Calu3 (cell line): Measurements from ENCODE around the gene SKIC8. TPM values are rescaled to one million over a fixed set of nuclear protein-coding genes. Genes with fewer than 3 reads are reported as not detected.

ENCODE experiments used
- BruUV-seq: library from RNA; stranded (reverse); fragments of 400-500 nt; replicated peaks from 2 replicates; lab custom pipeline; 2021; lab: Mats Ljungman, UMichigan
- CTCF ChIA-PET: fragments of 300-600 bp; sonication (Branson Sonifier 250); formaldehyde crosslinking; loops from one replicate; lab custom pipeline; 2022; ENCODE audit warnings: antibody characterized with exemption; lab: Charles Lee
- DNase-seq: peaks from one replicate; pipeline ENCODE4 v3.0.0; 2022
- H3K27ac Mint-ChIP-seq: one replicate; pipeline ENCODE4 v1.8.0; 2022; ENCODE audit warnings: mixed read lengths; ENCODE audit not compliant: unreplicated experiment
- H3K27me3 Mint-ChIP-seq: one replicate; pipeline ENCODE4 v1.8.0; 2022; ENCODE audit warnings: mixed read lengths; ENCODE audit not compliant: unreplicated experiment
- H3K36me3 Mint-ChIP-seq: one replicate; pipeline ENCODE4 v1.8.0; 2022; ENCODE audit warnings: mild to moderate bottlenecking, moderate library complexity, mixed read lengths; ENCODE audit not compliant: insufficient read depth, unreplicated experiment
- H3K4me1 Mint-ChIP-seq: one replicate; pipeline ENCODE4 v1.8.0; 2022; ENCODE audit warnings: mild to moderate bottlenecking, low read depth, mixed read lengths; ENCODE audit not compliant: unreplicated experiment
- H3K4me3 Mint-ChIP-seq: one replicate; pipeline ENCODE4 v1.8.0; 2022; ENCODE audit warnings: mild to moderate bottlenecking, low read depth, moderate library complexity, mixed read lengths; ENCODE audit not compliant: unreplicated experiment
- H3K9me3 Mint-ChIP-seq: one replicate; pipeline ENCODE4 v1.8.0; 2022; ENCODE audit warnings: low read depth, mixed read lengths; ENCODE audit not compliant: unreplicated experiment
- CTCF ChIP-seq: fragments of 200-600 bp; IDR thresholded peaks from one replicate; pipeline ENCODE4 v1.8.0; 2022; ENCODE audit warnings: antibody characterized with exemption; ENCODE audit not compliant: unreplicated experiment
- intact Hi-C: fragments of 100-400 bp; cut with micrococcal nuclease; formaldehyde crosslinking; loops from one replicate; pipeline ENCODE4 v1.10.0; 2022; ENCODE audit not compliant: unreplicated experiment
- total RNA-seq: library from RNA; stranded (reverse); gene quantifications from 2 replicates; pipeline ENCODE4 v1.2.3, GENCODE V29; 2022

Gene SKIC8
- total RNA-seq, 1 experiment from 2014 or later: 67.8 TPM

- no peak for TF ChIP-seq CTCF
- Mint-ChIP-seq H3K36me3 (no peaks in the 10 kb centered on the region), H3K27me3 (peaks cover 14% of the 10 kb centered on the region), H3K4me3 (no peak overlapping the region), H3K9me3 (no peaks in the 10 kb centered on the region), H3K27ac (no peak overlapping the region), H3K4me1 (peaks cover 32% of the 10 kb centered on the region)
- DNase-seq: no peak
- BruUV-seq: no TSS peak
- CTCF ChIA-PET: interaction anchor here (0.5 to 4.2 kb wide), 5 partner anchors 16 to 156 kb away, joined by 3 to 30 read pairs (median 10); no protein-coding TSS in a partner anchor
- intact Hi-C loops: loop anchor here (1.0 kb wide), 1 partner anchor 107 kb away; no protein-coding TSS in a partner anchor
These were observed 8.6 kb upstream of the SKIC8 start for GRCh38 chr15:78307976-78308375.

- Mint-ChIP-seq H3K36me3 (no peaks in the 10 kb centered on the region), H3K9me3 (no peaks in the 10 kb centered on the region), H3K4me1 (peaks cover 49% of the 10 kb centered on the region), H3K4me3 (no peak overlapping the region), H3K27ac (peak overlapping the region; percentile 71), H3K27me3 (no peaks in the 10 kb centered on the region)
- no peak for TF ChIP-seq CTCF
- intact Hi-C loops: no loop called here
- no TSS peak for BruUV-seq
- CTCF ChIA-PET: interaction anchor here (1.3 to 4.2 kb wide), 4 partner anchors 38 to 116 kb away, joined by 4 to 30 read pairs (median 11); no protein-coding TSS in a partner anchor
- DNase-seq: peak; percentile 28
These were observed 6.9 kb upstream of the SKIC8 start for GRCh38 chr15:78306176-78306774.

- Mint-ChIP-seq H3K9me3 (no peaks in the 10 kb centered on the region), H3K27me3 (no peaks in the 10 kb centered on the region), H3K4me3 (no peak overlapping the region), H3K36me3 (peaks cover 10% of the 10 kb centered on the region), H3K4me1 (peaks cover 52% of the 10 kb centered on the region), H3K27ac (no peak overlapping the region)
- TF ChIP-seq CTCF: no peak
- BruUV-seq: no TSS peak
- intact Hi-C loops: no loop called here
- CTCF ChIA-PET: interaction anchor here (0.7 to 1.0 kb wide), 2 partner anchors 10 to 114 kb away, joined by 3 read pairs; no protein-coding TSS in a partner anchor
- no peak for DNase-seq
These were observed 5.0 kb upstream of the SKIC8 start for GRCh38 chr15:78304216-78305066.

GRCh38 chr15:78302579-78303312, 3.3 kb upstream of the SKIC8 start:
- H3K27ac Mint-ChIP-seq: peak overlapping the region; percentile 81
- no TSS peak for BruUV-seq
- TF ChIP-seq CTCF: no peak
- H3K9me3 Mint-ChIP-seq: no peaks in the 10 kb centered on the region
- peaks cover 52% of the 10 kb centered on the region for H3K4me1 Mint-ChIP-seq
- CTCF ChIA-PET: interaction anchor here (0.6 kb wide), 1 partner anchor 148 kb away, joined by 5 read pairs; no protein-coding TSS in a partner anchor
- no peaks in the 10 kb centered on the region for H3K27me3 Mint-ChIP-seq
- intact Hi-C loops: no loop called here
- peak; percentile 30 for DNase-seq
- peaks cover 21% of the 10 kb centered on the region for H3K36me3 Mint-ChIP-seq
- H3K4me3 Mint-ChIP-seq: no peak overlapping the region
